Osteoblast (primary cell): Measurements from ENCODE around the gene EFNA5. TPM values are rescaled to one million over a fixed set of nuclear protein-coding genes. Genes with fewer than 3 reads are reported as not detected.

Experiments used
- DNase-seq: peaks from one replicate; pipeline ENCODE4 v3.0.0; 2011; ENCODE audit warnings: low spot score, mixed read lengths; ENCODE audit not compliant: insufficient read length; ENCODE audit errors: missing footprints
- H2AFZ ChIP-seq: 2 replicates; pipeline ENCODE4 v1.6.0; 2011; ENCODE audit warnings: mild to moderate bottlenecking, low read length
- H3K27ac ChIP-seq: 2 replicates; pipeline ENCODE4 v1.5.1; 2011; ENCODE audit warnings: mild to moderate bottlenecking, low read depth, low read length, moderate library complexity
- H3K27me3 ChIP-seq: 2 replicates; pipeline ENCODE4 v1.6.0; 2012; ENCODE audit warnings: mild to moderate bottlenecking, control low read depth, inconsistent platforms, low read length, moderate library complexity; ENCODE audit not compliant: insufficient read depth
- H3K36me3 ChIP-seq: 2 replicates; pipeline ENCODE4 v1.5.1; 2011; ENCODE audit warnings: mild to moderate bottlenecking, low read length, control low read depth, moderate library complexity; ENCODE audit not compliant: insufficient read depth
- H3K4me1 ChIP-seq: 2 replicates; pipeline ENCODE4 v1.5.1; 2011; ENCODE audit warnings: mild to moderate bottlenecking, low read length, control low read depth, moderate library complexity; ENCODE audit not compliant: insufficient read depth
- H3K4me2 ChIP-seq: 2 replicates; pipeline ENCODE4 v1.6.0; 2011; ENCODE audit warnings: mild to moderate bottlenecking, low read length; ENCODE audit not compliant: insufficient read depth
- H3K4me3 ChIP-seq: fragments of 200-600 bp; sonication (generic); 3 replicates; pipeline ENCODE4 v1.5.1; 2012; ENCODE audit warnings: mild to moderate bottlenecking, low read length, inconsistent platforms; ENCODE audit not compliant: insufficient read depth
- H3K79me2 ChIP-seq: 2 replicates; pipeline ENCODE4 v1.6.0; 2012; ENCODE audit warnings: mild to moderate bottlenecking, low read length, control low read depth, inconsistent platforms; ENCODE audit not compliant: insufficient read depth
- H3K9me3 ChIP-seq: 2 replicates; pipeline ENCODE4 v1.5.1; 2011; ENCODE audit warnings: low read depth, low read length, control low read depth
- H4K20me1 ChIP-seq: 2 replicates; pipeline ENCODE4 v1.6.0; 2012; ENCODE audit warnings: mild to moderate bottlenecking, low read length, control low read depth; ENCODE audit not compliant: insufficient read depth
- total RNA-seq: library from RNA; depleted of rRNA; stranded (reverse); fragments of >200 nt; gene quantifications from 2 replicates; pipeline ENCODE4 v1.2.3, GENCODE V29; 2012
- TF ChIP-seq, protein P1 (sequence below): IDR thresholded peaks from 2 replicates; pipeline ENCODE4 v1.5.1; 2011; ENCODE audit warnings: mild to moderate bottlenecking, low read depth, low read length, moderate library complexity; ENCODE audit errors: extremely low read depth

EFNA5 gene
- total RNA-seq, 1 donor, result 12.3 TPM

DNA sequence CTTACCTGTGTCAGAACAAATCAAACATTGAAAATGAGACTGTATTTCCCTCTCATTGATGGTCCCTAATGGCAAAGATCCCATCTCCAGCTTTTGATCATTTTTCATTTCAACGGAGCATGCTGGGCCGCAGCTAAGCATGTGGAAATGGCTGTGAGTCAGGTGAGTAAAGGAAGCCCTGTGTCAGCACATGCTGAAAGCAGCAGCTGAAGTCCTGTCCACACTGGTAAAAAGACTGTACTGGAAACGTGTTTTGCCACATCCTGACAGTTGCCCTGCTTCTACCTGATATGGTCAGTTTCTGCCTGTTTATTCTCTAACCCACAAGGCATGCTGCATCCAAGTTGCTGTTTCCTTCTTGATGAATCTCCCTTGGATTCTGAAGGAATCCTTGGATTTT is 330.1 kb downstream of the EFNA5 start:
- TF ChIP-seq, protein P1, sequence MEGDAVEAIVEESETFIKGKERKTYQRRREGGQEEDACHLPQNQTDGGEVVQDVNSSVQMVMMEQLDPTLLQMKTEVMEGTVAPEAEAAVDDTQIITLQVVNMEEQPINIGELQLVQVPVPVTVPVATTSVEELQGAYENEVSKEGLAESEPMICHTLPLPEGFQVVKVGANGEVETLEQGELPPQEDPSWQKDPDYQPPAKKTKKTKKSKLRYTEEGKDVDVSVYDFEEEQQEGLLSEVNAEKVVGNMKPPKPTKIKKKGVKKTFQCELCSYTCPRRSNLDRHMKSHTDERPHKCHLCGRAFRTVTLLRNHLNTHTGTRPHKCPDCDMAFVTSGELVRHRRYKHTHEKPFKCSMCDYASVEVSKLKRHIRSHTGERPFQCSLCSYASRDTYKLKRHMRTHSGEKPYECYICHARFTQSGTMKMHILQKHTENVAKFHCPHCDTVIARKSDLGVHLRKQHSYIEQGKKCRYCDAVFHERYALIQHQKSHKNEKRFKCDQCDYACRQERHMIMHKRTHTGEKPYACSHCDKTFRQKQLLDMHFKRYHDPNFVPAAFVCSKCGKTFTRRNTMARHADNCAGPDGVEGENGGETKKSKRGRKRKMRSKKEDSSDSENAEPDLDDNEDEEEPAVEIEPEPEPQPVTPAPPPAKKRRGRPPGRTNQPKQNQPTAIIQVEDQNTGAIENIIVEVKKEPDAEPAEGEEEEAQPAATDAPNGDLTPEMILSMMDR, result no peak

DNA sequence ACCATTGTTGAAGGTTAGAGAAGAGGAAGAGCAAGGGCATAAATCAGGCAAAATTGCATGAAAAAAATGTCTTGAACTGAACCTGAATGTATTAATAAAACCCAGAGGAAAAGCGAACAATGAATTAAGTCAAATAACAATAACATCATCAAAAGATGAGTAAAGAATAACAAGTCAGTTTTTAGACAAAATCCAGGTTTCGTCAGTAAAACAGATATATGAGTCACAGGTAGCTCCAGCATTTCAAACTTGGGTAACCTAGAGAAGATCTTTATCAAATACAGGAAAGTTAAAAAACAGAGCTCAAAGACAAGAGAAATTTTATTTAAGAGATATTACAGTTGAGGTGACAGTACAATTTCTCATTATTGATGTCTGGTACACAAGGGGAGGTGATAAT is 332.4 kb downstream of the EFNA5 start:
- Histone ChIP-seq H3K4me2 (no peak overlapping the region), H4K20me1 (no peaks in the 10 kb centered on the region), H3K27me3 (no peaks in the 10 kb centered on the region), H3K36me3 (no peaks in the 10 kb centered on the region), H3K79me2 (no peaks in the 10 kb centered on the region), H3K4me1 (no peaks in the 10 kb centered on the region), H2AFZ (no peak overlapping the region), H3K27ac (no peak overlapping the region), H3K4me3 (no peak overlapping the region), H3K9me3 (no peaks in the 10 kb centered on the region)
- no peak for DNase-seq
- TF ChIP-seq, protein P1, result no peak

More for the DNA sequence above, 330.1 kb downstream of the EFNA5 start:
- H3K27ac ChIP-seq, result no peak overlapping the region
- H3K4me2 ChIP-seq, result no peak overlapping the region
- H4K20me1 ChIP-seq, result no peaks in the 10 kb centered on the region
- no peak overlapping the region for H3K4me3 ChIP-seq
- no peaks in the 10 kb centered on the region for H3K27me3 ChIP-seq
- no peak overlapping the region for H2AFZ ChIP-seq
- H3K79me2 ChIP-seq, result no peaks in the 10 kb centered on the region
- H3K4me1 ChIP-seq, result no peaks in the 10 kb centered on the region
- no peaks in the 10 kb centered on the region for H3K36me3 ChIP-seq
- H3K9me3 ChIP-seq, result no peaks in the 10 kb centered on the region
- DNase-seq, result no peak

- TF ChIP-seq, protein P1, result no peak
- Histone ChIP-seq H3K27ac (no peak overlapping the region), H2AFZ (no peak overlapping the region), H3K36me3 (no peaks in the 10 kb centered on the region), H3K79me2 (no peaks in the 10 kb centered on the region), H3K27me3 (no peaks in the 10 kb centered on the region), H3K4me2 (no peak overlapping the region), H3K9me3 (no peaks in the 10 kb centered on the region), H3K4me3 (no peak overlapping the region), H3K4me1 (no peaks in the 10 kb centered on the region), H4K20me1 (no peaks in the 10 kb centered on the region)
- no peak for DNase-seq
Measured at GRCh38 chr5:107337281-107337680, 333.5 kb downstream of the EFNA5 start.

DNA sequence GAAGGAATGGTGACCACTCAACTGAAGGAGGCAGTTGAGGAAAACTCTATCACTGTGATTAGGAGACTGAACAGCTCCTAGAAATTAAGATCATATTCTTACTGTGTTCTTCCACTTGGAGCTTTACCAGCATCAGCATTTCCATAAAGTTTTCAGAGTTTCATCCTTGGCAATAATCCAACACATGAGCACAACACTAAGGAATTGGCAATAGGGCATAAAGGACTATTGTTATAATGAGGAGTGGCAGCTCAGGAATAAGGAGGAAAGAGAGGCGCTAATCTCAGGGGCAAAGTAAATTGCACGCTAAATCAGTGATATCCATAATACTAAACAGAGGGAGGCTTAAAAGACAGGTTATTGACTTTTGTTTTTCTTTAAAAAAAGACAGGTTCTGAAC is 338.9 kb downstream of the EFNA5 start:
- DNase-seq, result no peak

More for the DNA sequence above, 338.9 kb downstream of the EFNA5 start:
- Histone ChIP-seq H3K9me3 (no peaks in the 10 kb centered on the region), H4K20me1 (no peaks in the 10 kb centered on the region), H3K4me1 (no peaks in the 10 kb centered on the region), H2AFZ (no peak overlapping the region), H3K79me2 (no peaks in the 10 kb centered on the region), H3K36me3 (no peaks in the 10 kb centered on the region), H3K4me2 (no peak overlapping the region), H3K27me3 (peaks cover 4% of the 10 kb centered on the region), H3K27ac (no peak overlapping the region), H3K4me3 (no peak overlapping the region)
- TF ChIP-seq, protein P1, result no peak
